ENCODE measurements around the gene DCC.

The DCC gene

DNA sequence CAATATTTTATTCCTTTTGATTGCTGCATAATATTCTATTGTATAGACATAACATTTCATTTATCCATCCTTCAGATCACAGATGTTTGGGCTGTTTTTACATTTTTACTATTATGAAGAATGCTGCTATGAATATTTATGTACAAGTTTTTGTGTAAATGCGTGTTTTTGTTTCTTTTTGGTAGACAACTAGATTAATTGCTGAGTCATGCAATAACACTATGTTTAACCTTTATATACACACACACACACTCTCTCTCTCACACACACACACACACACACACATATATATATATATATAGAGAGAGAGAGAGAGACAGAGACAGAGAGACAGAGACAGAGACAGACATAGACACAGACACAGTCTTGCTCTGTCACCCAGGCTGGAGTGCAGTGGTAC is 926.9 kb downstream of the DCC start:
- DNase-seq (ENCODE audit: low read depth), result no peak
- TF ChIP-seq, protein P1, sequence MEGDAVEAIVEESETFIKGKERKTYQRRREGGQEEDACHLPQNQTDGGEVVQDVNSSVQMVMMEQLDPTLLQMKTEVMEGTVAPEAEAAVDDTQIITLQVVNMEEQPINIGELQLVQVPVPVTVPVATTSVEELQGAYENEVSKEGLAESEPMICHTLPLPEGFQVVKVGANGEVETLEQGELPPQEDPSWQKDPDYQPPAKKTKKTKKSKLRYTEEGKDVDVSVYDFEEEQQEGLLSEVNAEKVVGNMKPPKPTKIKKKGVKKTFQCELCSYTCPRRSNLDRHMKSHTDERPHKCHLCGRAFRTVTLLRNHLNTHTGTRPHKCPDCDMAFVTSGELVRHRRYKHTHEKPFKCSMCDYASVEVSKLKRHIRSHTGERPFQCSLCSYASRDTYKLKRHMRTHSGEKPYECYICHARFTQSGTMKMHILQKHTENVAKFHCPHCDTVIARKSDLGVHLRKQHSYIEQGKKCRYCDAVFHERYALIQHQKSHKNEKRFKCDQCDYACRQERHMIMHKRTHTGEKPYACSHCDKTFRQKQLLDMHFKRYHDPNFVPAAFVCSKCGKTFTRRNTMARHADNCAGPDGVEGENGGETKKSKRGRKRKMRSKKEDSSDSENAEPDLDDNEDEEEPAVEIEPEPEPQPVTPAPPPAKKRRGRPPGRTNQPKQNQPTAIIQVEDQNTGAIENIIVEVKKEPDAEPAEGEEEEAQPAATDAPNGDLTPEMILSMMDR (conservative IDR thresholded peaks at IDR 0.05; ENCODE audit: low read length), result no peak
- H3K4me3 ChIP-seq (ENCODE audit: low read length), result no peak overlapping the region

DNA sequence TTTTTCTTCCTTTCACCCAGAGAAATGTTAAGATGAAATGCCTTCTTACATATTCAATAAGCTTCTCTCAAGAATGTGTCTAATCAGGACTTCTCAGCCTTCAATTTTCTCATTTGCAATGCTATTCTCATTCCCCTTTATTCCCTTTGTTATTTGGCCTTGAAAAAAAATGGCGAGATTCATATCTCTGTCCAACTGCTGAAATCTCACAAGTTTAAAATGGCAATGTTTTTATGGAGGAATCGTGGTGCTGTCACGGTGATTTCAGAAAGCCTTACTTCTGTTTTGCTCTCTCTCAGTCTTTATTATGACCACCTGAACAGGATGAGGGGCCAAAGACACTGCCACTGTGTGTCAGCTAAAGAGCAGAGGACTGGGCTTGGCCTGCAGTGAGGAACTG is 928.5 kb downstream of the DCC start:
- H3K4me3 ChIP-seq (ENCODE audit: low read length), result no peak overlapping the region
- DNase-seq (ENCODE audit: low read depth), result no peak
- TF ChIP-seq, protein P1 (conservative IDR thresholded peaks at IDR 0.05; ENCODE audit: low read length), result no peak

DNA sequence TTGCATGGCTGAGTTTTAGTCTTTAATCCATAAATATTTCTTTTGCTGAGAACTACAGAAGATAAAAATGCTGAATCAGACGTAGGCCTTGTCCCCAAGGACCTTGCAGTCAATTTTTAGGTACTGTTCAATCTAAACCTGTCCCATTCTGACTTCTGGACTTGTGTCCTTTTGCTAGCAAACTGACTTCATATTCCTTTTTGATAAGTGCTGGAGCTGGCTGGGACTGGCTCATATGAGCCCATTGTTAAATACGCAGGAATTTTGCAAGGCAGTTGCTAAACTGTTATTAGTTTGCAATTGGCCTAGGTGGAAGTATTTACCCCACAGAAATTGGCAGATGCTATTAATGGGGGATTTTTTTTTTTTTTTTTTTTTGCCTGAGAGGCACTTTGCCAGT is 941.4 kb downstream of the DCC start:
- no peak overlapping the region for H3K4me3 ChIP-seq (ENCODE audit: low read length)
- TF ChIP-seq, protein P1 (conservative IDR thresholded peaks at IDR 0.05; ENCODE audit: low read length), result no peak
- DNase-seq (ENCODE audit: low read depth), result no peak

DNA sequence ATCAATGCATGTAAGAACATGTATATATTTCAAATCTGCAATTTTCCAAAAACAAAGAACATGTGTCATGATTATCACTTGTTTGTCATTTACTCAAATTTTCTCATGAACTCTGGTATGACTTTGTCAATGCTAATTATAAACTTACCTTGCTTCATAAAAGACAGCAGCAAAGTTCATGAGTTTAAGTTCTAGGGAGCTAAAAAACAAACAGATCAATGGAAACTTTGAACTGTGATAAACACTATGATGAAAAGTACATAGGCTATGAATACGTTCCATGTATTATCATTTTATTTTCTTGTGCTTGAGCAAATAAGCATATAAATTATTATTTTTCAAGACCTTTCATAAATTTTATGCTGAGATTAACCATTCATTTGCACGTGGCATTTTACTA is 943.7 kb downstream of the DCC start:
- H3K4me3 ChIP-seq (ENCODE audit: low read length), result no peak overlapping the region
- TF ChIP-seq, protein P1 (conservative IDR thresholded peaks at IDR 0.05; ENCODE audit: low read length), result no peak
- DNase-seq (ENCODE audit: low read depth), result no peak

DNA sequence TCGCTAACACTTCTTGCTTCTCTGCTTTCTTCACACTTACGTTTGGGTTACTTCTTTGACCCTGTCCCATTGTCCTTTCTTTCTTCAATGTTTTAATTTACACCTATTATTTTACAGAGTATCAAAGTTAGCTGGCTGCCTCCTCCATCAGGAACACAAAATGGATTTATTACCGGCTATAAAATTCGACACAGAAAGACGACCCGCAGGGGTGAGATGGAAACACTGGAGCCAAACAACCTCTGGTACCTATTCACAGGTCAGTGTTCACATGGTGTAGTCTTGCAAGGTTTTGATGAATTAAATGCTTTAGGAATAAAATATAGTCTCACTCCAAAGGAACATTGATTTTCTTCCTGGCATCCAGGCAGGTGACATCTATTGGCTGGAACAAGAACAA is 965.5 kb downstream of the DCC start:
- DNase-seq (ENCODE audit: low read depth), result no peak
- TF ChIP-seq, protein P1 (conservative IDR thresholded peaks at IDR 0.05; ENCODE audit: low read length), result no peak
- H3K4me3 ChIP-seq (ENCODE audit: low read length), result no peak overlapping the region

DNA sequence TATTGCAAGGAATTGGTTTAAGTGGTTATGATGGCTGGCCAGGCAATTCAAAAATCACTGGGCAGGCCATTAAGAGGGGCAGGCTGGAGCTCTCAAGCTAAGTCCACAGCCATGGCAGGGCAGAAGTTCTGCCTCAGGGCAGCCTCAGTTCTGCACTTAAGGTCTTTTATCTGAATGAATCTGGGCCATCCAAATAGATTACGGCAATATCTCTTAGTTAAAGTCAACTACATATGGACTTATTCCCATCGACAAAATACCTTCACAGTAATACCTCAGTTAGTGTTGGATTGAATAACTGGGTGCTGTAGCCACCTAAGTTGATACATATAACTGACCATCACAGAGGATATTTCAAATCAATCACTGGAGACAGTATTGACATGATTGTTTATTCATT is 979.6 kb downstream of the DCC start:
- DNase-seq (ENCODE audit: low read depth), result no peak
- TF ChIP-seq, protein P1 (conservative IDR thresholded peaks at IDR 0.05; ENCODE audit: low read length), result no peak
- H3K4me3 ChIP-seq (ENCODE audit: low read length), result no peak overlapping the region

DNA sequence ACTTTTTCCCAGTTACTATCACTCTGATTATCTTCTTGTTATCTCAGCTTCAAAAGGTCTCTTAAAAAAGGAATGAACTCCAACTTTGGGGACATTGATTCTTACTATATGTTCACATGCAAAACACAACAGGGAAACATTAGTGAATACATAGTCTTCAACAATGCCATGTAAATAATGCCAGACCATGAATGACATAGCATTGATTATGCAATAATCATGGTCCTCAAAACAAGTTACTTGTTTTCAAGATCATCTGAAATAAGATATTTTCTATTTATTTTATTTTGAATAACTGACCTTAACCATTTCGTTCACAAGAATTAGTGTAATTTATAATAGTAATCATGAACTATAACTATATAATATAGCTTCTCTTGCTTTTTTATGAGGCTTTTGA is 982.2 kb downstream of the DCC start:
- H3K4me3 ChIP-seq (ENCODE audit: low read length), result no peak overlapping the region
- TF ChIP-seq, protein P1 (conservative IDR thresholded peaks at IDR 0.05; ENCODE audit: low read length), result no peak
- no peak for DNase-seq (ENCODE audit: low read depth)

Data from AG10803 (cell line).